OCI-LY3 (cell line): Measurements from ENCODE around the gene HTATIP2.
A peak's percentile ranks its signal among the peaks of the same experiment; 100 is the strongest.
"Not testable (repeated sequence)": the region's sequence is repeated elsewhere in the genome, so short reads cannot be mapped to it uniquely, and the experiment has no call there.

Experiments used
- H2AFZ ChIP-seq: fragments of 200-600, 300-600 bp; shearing (Covaris generic); 2 replicates; pipeline ENCODE4 v1.6.0; 2014; ENCODE audit warnings: antibody characterized with exemption, low read depth, low read length
- H3K27ac ChIP-seq: fragments of 200-600, 300-600 bp; sonication (generic); 2 replicates; pipeline ENCODE4 v1.5.1; 2014; ENCODE audit warnings: mild to moderate bottlenecking, low read length, moderate library complexity, mixed read lengths
- H3K27me3 ChIP-seq: fragments of 200-600, 300-600 bp; sonication (generic); 2 replicates; pipeline ENCODE4 v1.6.1; 2014; ENCODE audit warnings: low read depth, low read length, mixed read lengths
- H3K36me3 ChIP-seq: fragments of 200-600, 300-600 bp; sonication (generic); replicated peaks from 2 replicates; pipeline ENCODE3; 2014; ENCODE audit warnings: low read depth, low read length, mixed read lengths
- H3K4me1 ChIP-seq: fragments of 300-600, 200-600 bp; sonication (generic); 2 replicates; pipeline ENCODE4 v1.6.1; 2014; ENCODE audit warnings: low read length, mixed read lengths
- H3K4me2 ChIP-seq: fragments of 200-600, 300-600 bp; sonication (generic); 2 replicates; pipeline ENCODE4 v1.6.1; 2014; ENCODE audit warnings: low read length, mixed read lengths
- H3K4me3 ChIP-seq: fragments of 300-600, 200-600 bp; sonication (generic); 2 replicates; pipeline ENCODE4 v1.5.1; 2014; ENCODE audit warnings: antibody characterized with exemption, mild to moderate bottlenecking, low read length, moderate library complexity
- H3K79me2 ChIP-seq: fragments of 300-600, 200-600 bp; shearing (Covaris generic); 2 replicates; pipeline ENCODE4 v1.6.1; 2014; ENCODE audit warnings: mild to moderate bottlenecking, low read length, mixed read lengths
- H3K9ac ChIP-seq: fragments of 300-600, 200-600 bp; shearing (Covaris generic); 2 replicates; pipeline ENCODE4 v1.6.0; 2014; ENCODE audit warnings: mild to moderate bottlenecking, low read length, moderate library complexity
- H3K9me3 ChIP-seq: fragments of 200-600, 300-600 bp; shearing (Covaris generic); 2 replicates; pipeline ENCODE4 v1.6.1; 2014; ENCODE audit warnings: low read length, mixed read lengths; ENCODE audit not compliant: insufficient read depth
- H4K20me1 ChIP-seq: fragments of 200-600, 300-600 bp; sonication (generic); 2 replicates; pipeline ENCODE4 v1.6.1; 2016; ENCODE audit warnings: low read length, mixed read lengths; ENCODE audit not compliant: insufficient read depth
- EZH2phosphoT487 ChIP-seq: fragments of 200-600 bp; shearing (Covaris generic); IDR thresholded peaks from 2 replicates; pipeline ENCODE4 v1.6.1; 2018; ENCODE audit warnings: antibody characterized with exemption, mixed run types, low read depth
- TF ChIP-seq, protein P1 (sequence below): fragments of 200-600, 300-600 bp; sonication (generic); IDR thresholded peaks from 2 replicates; pipeline ENCODE4 v1.5.1; 2014; ENCODE audit warnings: antibody characterized with exemption, low read length, low read depth

Gene HTATIP2

DNA sequence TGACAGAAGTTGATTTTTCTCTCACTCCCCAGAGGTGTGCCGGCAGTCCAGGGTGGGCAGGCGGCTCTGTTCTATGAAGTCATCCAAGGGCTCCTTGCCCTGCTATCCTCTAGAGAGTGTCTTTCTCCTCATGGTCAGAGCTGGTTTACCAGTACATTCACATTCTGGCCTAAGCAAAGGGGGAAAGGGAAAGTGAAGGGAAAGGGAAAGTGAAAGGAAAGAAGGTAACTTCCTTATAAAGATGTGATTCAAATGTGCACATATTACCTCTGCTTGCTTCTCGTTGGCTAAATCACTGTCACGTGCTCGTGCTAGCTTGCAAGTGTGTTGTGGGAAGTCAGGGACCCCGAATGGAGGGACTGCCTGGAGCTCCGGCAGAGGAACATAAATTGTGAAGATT lies 2.9 kb upstream of the HTATIP2 start:
- Histone ChIP-seq H3K4me1 (peaks cover 12% of the 10 kb centered on the region; the same call in 1 of the 2 replicates), H3K27me3 (no peaks in the 10 kb centered on the region), H3K9me3 (no peaks in the 10 kb centered on the region), H3K4me2 (peak overlapping the region; percentile 83), H2AFZ (peak overlapping the region; percentile 98), H3K36me3 (no peaks in the 10 kb centered on the region), H3K9ac (peak overlapping the region; percentile 55; the same call in 1 of the 2 replicates), H3K4me3 (peak overlapping the region; percentile 74), H3K79me2 (no peaks in the 10 kb centered on the region; the same call in 1 of the 2 replicates), H4K20me1 (no peaks in the 10 kb centered on the region), H3K27ac (peak overlapping the region; percentile 22; the same call in 1 of the 2 replicates)
- no peak for TF ChIP-seq EZH2phosphoT487
- TF ChIP-seq, protein P1, sequence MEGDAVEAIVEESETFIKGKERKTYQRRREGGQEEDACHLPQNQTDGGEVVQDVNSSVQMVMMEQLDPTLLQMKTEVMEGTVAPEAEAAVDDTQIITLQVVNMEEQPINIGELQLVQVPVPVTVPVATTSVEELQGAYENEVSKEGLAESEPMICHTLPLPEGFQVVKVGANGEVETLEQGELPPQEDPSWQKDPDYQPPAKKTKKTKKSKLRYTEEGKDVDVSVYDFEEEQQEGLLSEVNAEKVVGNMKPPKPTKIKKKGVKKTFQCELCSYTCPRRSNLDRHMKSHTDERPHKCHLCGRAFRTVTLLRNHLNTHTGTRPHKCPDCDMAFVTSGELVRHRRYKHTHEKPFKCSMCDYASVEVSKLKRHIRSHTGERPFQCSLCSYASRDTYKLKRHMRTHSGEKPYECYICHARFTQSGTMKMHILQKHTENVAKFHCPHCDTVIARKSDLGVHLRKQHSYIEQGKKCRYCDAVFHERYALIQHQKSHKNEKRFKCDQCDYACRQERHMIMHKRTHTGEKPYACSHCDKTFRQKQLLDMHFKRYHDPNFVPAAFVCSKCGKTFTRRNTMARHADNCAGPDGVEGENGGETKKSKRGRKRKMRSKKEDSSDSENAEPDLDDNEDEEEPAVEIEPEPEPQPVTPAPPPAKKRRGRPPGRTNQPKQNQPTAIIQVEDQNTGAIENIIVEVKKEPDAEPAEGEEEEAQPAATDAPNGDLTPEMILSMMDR = no peak

DNA sequence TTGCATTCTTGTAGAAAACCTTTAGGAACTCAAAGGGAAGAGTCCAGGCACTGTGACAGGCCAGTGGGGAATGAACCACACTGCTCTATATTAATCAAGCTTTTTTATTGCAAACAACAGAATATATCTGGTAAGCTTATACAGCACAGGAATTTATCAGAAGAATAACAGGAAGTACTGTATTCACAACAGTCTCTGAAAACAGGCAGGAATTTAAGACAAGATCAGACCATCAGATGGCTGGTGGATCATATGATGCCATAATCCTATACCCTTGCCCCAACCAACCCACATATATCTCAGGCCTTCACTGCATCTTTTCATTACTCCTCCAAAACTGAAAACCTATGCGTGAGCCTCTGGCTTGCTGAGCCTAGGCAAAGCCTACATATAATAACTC lies 1.0 kb upstream of the HTATIP2 start:
- Histone ChIP-seq H3K4me2 (no peak overlapping the region), H4K20me1 (no peaks in the 10 kb centered on the region), H3K79me2 (no peaks in the 10 kb centered on the region; the same call in 1 of the 2 replicates), H3K27me3 (no peaks in the 10 kb centered on the region), H3K4me3 (no peak overlapping the region), H2AFZ (no peak overlapping the region), H3K4me1 (peaks cover 12% of the 10 kb centered on the region; the same call in 1 of the 2 replicates), H3K9ac (no peak overlapping the region), H3K27ac (no peak overlapping the region), H3K36me3 (no peaks in the 10 kb centered on the region), H3K9me3 (no peaks in the 10 kb centered on the region)
- TF ChIP-seq, protein P1 = no peak
- no peak for TF ChIP-seq EZH2phosphoT487

DNA sequence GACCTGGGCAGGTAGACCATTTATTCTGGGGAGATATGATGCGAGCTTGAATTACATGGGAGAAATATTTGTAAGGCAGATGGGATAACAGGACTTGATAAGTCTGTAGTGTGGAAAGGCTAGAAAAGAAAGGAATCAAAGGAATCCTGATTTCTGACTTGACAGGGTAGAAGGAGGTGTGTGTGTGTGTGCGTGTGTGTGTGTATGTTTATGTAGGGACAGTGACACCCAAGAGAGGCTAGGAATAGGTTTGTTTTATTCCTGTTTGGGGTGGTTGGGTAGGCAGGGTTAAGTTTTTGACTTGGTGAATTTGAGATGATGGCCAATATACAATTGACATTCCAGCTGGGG lies 390 bp upstream of the HTATIP2 start:
- no peaks in the 10 kb centered on the region for H3K9me3 ChIP-seq
- peaks cover 12% of the 10 kb centered on the region; the same call in 1 of the 2 replicates for H3K4me1 ChIP-seq
- H3K4me3 ChIP-seq = peak overlapping the region; percentile 83
- no peaks in the 10 kb centered on the region for H4K20me1 ChIP-seq
- TF ChIP-seq EZH2phosphoT487 = no peak
- TF ChIP-seq, protein P1 = no peak
- no peak overlapping the region for H3K27ac ChIP-seq
- H3K9ac ChIP-seq = peak overlapping the region; percentile 63; the same call in 1 of the 2 replicates
- no peaks in the 10 kb centered on the region for H3K27me3 ChIP-seq
- peak overlapping the region; percentile 79 for H3K4me2 ChIP-seq
- no peaks in the 10 kb centered on the region; the same call in 1 of the 2 replicates for H3K79me2 ChIP-seq
- no peaks in the 10 kb centered on the region for H3K36me3 ChIP-seq
- peak overlapping the region; percentile 79 for H2AFZ ChIP-seq

DNA sequence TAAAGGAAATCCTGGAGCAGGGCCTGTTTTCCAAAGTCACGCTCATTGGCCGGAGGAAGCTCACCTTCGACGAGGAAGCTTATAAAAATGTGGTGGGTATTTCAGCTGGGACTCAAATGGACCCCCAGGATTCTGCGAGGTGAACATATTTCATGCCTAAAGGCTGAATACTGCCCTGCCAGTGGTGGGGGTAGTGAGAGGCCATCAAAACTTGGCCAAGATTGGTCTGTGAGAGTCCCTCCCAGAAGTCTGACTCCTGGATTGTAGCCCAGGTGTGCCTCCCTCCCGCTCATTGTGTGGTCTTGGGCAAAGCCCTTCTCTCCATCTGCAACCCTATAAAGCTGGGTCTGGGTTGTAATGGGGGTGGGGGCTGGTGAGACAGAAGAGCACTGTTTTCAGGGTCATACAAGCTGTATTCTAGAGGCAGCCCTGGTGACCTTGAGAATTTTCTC lies 853 bp downstream of the HTATIP2 start:
- Histone ChIP-seq H3K27ac (no peak overlapping the region), H3K4me3 (peak overlapping the region; percentile 83)

DNA sequence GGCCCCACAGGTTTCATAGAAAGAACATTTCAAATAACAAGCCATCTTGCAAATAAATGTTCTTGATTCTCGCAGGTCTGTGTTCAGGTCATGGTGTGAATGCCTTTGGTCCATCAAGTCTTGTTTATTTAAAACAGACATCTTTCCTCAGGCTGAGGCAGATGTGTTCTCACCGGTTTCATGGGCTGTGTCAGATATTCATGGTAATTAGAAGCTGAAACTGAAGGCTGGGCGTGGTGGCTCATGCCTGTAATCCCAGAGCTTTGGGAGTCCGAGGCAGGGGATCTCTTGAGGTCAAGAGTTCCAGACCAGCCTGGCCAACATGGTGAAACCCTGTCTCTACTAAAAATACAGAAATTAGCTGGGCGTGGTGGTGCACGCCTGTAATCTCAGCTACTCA lies 2.0 kb downstream of the HTATIP2 start:
- H3K36me3 ChIP-seq, H3K4me1 ChIP-seq, H4K20me1 ChIP-seq, H3K27me3 ChIP-seq, H3K4me2 ChIP-seq, H3K27ac ChIP-seq, H3K9ac ChIP-seq, H2AFZ ChIP-seq, H3K79me2 ChIP-seq, H3K9me3 ChIP-seq, H3K4me3 ChIP-seq: not testable (repeated sequence)

More for the DNA sequence above, 853 bp downstream of the HTATIP2 start:
- Histone ChIP-seq H3K36me3 (no peaks in the 10 kb centered on the region), H3K4me2 (peak overlapping the region; percentile 79), H3K27me3 (no peaks in the 10 kb centered on the region), H4K20me1 (no peaks in the 10 kb centered on the region), H2AFZ (no peak overlapping the region), H3K79me2 (no peaks in the 10 kb centered on the region; the same call in 1 of the 2 replicates), H3K9me3 (no peaks in the 10 kb centered on the region), H3K4me1 (peaks cover 12% of the 10 kb centered on the region; the same call in 1 of the 2 replicates), H3K9ac (peak overlapping the region; percentile 63; the same call in 1 of the 2 replicates)
- TF ChIP-seq, protein P1 = no peak
- TF ChIP-seq EZH2phosphoT487 = no peak
